ENCODE data around the gene ZNF674. TPM values are rescaled to one million over a fixed set of nuclear protein-coding genes. Genes with fewer than 3 reads are reported as not detected.
"Not testable (repeated sequence)": the region's sequence is repeated elsewhere in the genome, so short reads cannot be mapped to it uniquely, and the experiment has no call there.

The ZNF674 gene
- total RNA-seq, 1 donor: 7.3 TPM

DNA sequence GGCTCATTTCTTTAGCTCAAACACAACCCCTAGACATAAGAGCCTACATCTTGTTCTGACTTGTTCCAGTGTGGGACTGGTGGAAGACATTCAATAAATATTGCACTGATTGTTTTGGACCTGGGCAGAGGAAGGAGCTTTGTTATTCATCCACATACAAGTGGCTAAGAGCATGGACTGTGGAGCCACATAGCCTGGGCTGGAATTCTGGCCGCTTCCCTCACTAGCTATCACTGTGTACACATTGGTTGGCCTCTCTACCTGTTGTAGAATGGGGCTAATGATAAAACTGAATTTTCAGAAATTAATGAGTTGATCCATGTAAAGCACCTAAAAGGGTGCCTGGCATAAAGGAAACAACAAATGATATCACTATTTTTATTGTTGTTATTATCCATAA, 80.0 kb downstream of the ZNF674 start:
- TF ChIP-seq, protein P1, sequence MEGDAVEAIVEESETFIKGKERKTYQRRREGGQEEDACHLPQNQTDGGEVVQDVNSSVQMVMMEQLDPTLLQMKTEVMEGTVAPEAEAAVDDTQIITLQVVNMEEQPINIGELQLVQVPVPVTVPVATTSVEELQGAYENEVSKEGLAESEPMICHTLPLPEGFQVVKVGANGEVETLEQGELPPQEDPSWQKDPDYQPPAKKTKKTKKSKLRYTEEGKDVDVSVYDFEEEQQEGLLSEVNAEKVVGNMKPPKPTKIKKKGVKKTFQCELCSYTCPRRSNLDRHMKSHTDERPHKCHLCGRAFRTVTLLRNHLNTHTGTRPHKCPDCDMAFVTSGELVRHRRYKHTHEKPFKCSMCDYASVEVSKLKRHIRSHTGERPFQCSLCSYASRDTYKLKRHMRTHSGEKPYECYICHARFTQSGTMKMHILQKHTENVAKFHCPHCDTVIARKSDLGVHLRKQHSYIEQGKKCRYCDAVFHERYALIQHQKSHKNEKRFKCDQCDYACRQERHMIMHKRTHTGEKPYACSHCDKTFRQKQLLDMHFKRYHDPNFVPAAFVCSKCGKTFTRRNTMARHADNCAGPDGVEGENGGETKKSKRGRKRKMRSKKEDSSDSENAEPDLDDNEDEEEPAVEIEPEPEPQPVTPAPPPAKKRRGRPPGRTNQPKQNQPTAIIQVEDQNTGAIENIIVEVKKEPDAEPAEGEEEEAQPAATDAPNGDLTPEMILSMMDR (IDR thresholded peaks at IDR 0.05; ENCODE audit: insufficient read depth, low read depth, low read length): no peak
- DNase-seq (ENCODE audit: low read depth): no peak
- no peak overlapping the region for H3K4me3 ChIP-seq (ENCODE audit: low read depth, low read length)

DNA sequence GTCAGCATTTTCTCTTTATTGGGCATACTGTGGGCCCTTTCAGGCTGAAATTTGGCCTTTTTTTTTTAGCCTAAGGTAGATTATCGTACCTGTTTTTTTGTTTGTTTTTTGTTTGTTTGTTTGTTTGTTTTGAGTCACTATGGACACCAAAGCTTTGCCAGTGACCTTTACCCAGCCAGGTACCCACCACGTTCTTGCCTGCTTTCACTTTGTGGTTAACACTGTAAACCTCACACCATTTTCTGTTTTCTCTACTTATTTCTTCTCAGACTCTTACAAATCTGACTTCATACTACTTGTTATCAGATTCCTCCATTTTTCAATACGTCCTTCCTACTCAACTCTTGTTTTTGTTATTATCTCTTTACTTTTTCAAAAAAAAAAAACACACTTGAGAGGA, 81.5 kb downstream of the ZNF674 start:
- H3K4me3 ChIP-seq (ENCODE audit: low read depth, low read length): no peak overlapping the region
- TF ChIP-seq, protein P1 (IDR thresholded peaks at IDR 0.05; ENCODE audit: insufficient read depth, low read depth, low read length): no peak
- DNase-seq (ENCODE audit: low read depth): no peak

- no peak overlapping the region for H3K4me3 ChIP-seq (ENCODE audit: low read depth, low read length)
- no peak for DNase-seq (ENCODE audit: low read depth)
- TF ChIP-seq, protein P1 (IDR thresholded peaks at IDR 0.05; ENCODE audit: insufficient read depth, low read depth, low read length): no peak
These were observed 83.5 kb downstream of the ZNF674 start for GRCh38 chrX:46461660-46462191.

DNA sequence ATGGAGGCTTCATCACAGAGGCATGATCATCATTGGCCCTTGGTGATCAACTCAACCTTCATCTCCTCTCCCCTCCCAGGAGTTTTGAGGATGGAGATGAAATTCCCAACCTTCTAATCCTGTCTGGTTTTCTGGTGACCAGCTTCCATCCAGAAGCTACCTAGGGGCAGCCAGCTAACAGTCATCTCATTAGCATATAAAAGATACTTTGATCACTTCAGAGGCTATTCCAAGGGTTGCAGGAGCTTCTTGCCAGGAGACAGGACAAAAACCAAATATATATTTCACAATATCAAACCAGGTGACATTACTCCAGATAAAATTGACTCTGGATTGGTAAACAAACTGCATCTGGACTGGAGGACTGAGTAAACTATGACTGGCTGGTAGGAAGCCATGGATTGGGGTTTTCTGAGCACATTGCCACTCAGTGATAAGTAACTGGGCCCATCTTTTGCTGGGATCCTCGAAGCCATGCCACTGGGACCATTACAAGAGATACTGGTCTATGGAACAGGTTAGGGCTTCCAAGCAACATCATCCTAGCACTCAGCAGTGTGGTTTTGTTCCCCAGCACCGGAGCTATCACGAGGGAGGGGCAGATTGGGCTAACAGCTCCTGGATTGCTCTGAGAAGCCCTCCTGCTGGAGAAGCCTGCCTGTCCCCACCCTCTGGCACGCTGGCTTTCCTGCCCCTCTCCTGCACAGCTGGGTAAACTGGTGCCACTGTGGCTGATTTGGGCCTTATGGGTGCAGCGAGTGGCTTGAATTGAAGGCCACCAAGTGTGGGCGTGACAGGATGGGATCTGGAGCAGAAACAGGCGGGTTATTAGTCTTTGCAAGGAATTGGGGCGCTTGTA, 84.2 kb downstream of the ZNF674 start:
- H3K4me3 ChIP-seq (ENCODE audit: low read depth, low read length); DNase-seq (ENCODE audit: low read depth): not testable (repeated sequence)

DNA sequence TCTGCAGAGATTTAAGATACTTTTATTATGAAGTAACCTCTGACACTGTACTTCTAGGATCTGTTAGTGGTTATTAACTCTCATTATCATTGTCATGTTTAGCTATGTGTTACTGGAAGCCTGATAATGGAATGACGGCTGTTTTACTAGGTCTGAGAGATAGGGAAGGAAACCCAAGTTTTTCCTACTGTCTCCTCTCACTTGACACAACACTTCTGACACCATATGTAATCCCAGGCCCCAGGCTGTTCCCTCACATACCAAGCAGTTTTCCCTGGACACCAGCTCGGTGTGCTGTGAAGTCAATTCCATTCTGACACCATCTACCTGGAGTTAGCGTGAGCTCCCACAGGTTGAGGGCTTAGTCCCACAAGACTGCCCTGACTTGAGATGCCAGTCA, 85.6 kb downstream of the ZNF674 start:
- DNase-seq (ENCODE audit: low read depth): no peak
- H3K4me3 ChIP-seq (ENCODE audit: low read depth, low read length): no peak overlapping the region
- TF ChIP-seq, protein P1 (IDR thresholded peaks at IDR 0.05; ENCODE audit: insufficient read depth, low read depth, low read length): no peak

GRCh38 chrX:46456125-46456922, 88.9 kb downstream of the ZNF674 start:
- TF ChIP-seq, protein P1 (IDR thresholded peaks at IDR 0.05; ENCODE audit: insufficient read depth, low read depth, low read length): no peak
- H3K4me3 ChIP-seq (ENCODE audit: low read depth, low read length): no peak overlapping the region
- DNase-seq (ENCODE audit: low read depth): no peak

Small RNAs within 50 kb of the gene (small RNA-seq; reads per million reads assigned to genes)
- gene RF00017: not detected
- not detected for gene RNU6-50P

Other genes starting within 250 kb of the ZNF674 start
- gene CHST7, start 28.3 kb upstream of the ZNF674 start, total RNA-seq: 10.0 and 13.8 TPM in 2 replicates
- 39.0 and 46.6 TPM in 2 replicates for gene SLC9A7, start 213.7 kb upstream of the ZNF674 start, total RNA-seq